WI38 (cell line): Measurements from ENCODE around the gene LRRC4B.

ENCODE experiments used
- H3K4me3 ChIP-seq: 2 replicates; pipeline ENCODE4 v1.5.1; 2011; ENCODE audit warnings: low read depth, mild to moderate bottlenecking, control low read depth, low read length
- TF ChIP-seq, protein P1 (sequence below): IDR thresholded peaks from 2 replicates; pipeline ENCODE4 v1.5.1; 2012; ENCODE audit warnings: low read depth, mild to moderate bottlenecking, control low read depth, low read length

Gene LRRC4B

DNA sequence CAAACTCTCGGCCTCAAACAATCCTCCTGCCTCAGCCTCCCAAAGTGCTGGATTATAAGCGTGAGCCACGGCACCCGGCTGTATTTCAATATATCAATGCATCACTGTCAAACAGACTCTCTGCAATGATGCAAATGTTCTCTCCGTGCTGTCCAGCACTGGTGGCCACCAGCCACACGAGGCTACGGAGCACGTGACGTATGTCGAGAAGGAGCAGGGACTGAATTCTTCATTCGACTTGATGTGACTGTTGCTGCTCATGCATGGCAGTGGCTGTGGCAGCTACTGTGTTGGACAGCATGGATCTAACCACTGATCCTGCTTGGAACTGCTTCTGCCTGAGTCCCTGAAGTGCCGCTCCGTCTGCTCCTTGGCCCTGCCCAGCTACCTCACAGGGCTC, 9.8 kb downstream of the LRRC4B start:
- TF ChIP-seq, protein P1, sequence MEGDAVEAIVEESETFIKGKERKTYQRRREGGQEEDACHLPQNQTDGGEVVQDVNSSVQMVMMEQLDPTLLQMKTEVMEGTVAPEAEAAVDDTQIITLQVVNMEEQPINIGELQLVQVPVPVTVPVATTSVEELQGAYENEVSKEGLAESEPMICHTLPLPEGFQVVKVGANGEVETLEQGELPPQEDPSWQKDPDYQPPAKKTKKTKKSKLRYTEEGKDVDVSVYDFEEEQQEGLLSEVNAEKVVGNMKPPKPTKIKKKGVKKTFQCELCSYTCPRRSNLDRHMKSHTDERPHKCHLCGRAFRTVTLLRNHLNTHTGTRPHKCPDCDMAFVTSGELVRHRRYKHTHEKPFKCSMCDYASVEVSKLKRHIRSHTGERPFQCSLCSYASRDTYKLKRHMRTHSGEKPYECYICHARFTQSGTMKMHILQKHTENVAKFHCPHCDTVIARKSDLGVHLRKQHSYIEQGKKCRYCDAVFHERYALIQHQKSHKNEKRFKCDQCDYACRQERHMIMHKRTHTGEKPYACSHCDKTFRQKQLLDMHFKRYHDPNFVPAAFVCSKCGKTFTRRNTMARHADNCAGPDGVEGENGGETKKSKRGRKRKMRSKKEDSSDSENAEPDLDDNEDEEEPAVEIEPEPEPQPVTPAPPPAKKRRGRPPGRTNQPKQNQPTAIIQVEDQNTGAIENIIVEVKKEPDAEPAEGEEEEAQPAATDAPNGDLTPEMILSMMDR, result no peak
- no peak overlapping the region for H3K4me3 ChIP-seq

DNA sequence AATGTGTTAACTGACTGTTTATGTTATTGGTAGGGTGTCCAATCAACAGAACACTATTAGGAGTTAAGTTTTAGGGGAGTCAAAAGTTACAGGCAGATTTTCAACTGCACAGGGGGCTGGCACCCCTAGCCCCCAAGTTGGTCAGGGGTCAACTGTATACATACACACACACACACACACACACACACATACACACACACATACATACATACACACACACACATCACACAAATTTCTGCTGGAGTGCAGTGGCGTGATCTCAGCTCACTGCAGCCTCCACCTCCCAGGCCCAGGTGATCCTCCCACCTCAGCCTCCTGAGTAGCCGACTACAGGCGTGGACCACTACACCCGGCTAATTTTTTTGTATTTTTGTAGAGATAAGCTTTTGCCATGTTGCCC, 10.2 kb downstream of the LRRC4B start:
- no peak overlapping the region for H3K4me3 ChIP-seq
- TF ChIP-seq, protein P1, result no peak

DNA sequence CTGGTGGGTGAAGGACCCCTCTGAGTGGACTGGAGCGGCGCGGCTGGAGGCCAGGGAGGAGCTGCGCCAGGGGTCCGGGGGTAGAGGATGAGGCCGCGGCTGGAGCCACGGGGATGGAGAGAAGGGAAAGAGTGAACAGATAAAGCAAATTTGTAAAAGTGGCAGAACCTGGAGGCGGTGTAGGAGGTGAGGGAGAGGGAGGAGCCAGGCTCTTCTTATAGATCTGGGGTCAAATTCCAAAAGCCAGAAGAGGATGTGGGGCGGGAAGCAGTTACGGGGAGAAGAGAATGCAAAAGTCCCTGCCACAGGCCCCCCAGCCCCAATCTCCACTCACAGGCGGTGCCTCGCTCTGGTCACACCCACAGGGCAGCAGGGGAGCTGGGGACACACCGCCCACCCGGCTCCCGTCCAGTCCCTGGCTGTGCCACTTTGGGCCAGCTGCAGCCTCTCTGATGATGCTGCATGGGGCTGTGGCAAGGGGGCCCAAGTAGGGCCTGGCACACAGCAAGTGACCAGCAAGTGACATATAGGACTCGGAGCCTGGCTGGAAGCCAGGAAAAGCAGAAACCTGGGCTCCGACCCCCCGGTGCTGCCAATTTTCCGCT, 11.1 kb downstream of the LRRC4B start:
- no peak overlapping the region for H3K4me3 ChIP-seq

DNA sequence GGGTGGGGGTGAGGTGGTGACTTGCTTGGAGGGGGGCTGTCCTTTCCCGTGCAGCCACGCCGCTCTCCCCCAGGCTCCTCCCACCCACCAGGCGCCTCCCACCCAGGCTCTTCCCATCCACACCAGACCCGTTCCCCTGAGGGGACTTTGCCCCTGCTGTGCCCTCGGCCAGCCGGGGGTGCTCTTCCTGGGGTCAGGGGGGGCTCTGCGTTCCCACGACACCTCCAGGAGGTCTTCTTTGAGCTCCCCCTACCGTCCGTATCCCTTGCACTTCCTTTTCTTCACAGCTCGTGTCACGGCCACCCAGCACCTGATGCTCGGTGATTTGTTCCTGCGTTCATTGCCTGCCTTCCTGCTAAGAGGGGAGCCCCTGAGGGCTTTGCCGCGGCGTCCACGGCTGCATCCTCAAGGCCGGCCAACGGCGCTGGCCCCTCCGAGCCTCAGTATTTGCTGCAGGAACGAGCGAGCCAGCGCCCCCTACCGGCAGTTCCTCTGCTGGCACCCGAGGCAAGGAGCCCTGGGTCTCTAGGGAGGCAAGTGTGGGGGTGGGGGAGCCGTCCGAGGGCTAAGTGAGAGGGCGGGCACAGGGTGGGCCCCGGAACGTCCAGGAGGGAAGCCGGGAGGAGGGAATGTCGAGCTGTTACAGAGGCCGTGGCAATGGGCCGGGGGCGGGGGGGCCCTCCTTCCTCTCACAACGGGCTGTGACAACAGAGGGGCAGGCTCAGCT, 11.8 kb downstream of the LRRC4B start:
- H3K4me3 ChIP-seq, result peak overlapping the region; percentile 58
- TF ChIP-seq, protein P1, result peak; percentile 88

More for the DNA sequence above, 11.1 kb downstream of the LRRC4B start:
- TF ChIP-seq, protein P1, result no peak

DNA sequence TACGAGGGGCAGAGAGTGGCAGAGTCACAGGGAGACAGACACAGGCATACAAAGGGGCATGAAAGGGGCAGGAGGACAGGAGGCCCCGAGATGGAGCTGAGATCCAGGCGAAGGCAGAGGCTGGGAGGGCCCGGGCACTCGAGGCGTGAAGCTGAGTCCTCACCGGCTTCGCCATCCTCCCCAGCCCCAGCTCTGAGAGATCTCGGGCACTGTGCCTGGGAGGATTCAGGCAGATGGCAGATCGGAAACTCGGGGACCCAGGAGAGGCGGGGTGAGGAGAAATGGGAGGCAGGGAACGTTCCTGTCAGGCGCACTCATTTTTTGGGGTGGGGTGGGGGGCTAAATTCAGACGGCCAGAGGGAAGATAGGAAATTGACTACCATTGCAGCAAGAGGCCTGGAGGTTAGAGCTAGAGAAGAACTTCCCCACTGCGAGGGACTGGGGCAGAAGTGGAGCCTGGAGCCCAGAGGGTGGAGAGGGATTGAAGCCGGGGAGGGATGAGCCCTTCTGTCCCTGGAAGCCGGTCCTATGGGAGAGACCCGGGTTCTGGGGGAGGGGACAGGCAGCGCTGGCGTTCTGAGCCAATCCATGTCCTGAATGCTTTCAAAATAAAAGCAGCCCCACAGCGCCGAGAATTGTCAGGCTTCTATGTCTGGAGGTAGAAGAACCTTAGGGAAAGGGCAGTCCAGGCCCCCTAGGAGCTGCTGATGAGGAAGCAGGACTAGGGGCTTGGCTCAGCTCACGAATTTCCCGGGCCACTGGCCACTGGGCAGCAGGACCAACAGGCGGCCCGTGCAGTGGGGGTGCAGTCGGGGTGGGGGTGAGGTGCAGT, 12.6 kb downstream of the LRRC4B start:
- H3K4me3 ChIP-seq, result no peak overlapping the region
- TF ChIP-seq, protein P1, result no peak

DNA sequence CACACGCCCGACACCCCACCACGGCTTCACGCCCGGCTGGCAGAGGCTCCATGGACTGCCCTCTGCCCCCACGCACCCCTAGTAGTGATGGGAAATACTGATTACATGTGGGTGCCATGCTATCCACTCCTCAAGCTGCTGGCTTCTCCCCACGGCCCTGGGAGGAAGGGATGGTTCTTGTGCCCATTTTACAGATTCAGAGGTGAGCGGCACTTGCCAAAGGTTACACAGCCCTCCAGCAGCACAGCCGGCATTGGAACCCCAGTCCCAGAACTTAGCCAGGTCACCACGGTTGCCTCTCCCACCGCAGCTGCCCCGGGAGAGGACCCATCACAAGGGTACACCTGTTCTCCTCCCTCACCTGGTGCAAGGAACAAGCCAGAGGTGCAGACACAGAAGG, 13.2 kb downstream of the LRRC4B start:
- H3K4me3 ChIP-seq, result no peak overlapping the region
- TF ChIP-seq, protein P1, result no peak
